Measurements from ENCODE around the gene RRP8. TPM values are rescaled to one million over a fixed set of nuclear protein-coding genes. Genes with fewer than 3 reads are reported as not detected.
A peak's percentile ranks its signal among the peaks of the same experiment; 100 is the strongest.

Gene RRP8
- total and polyA plus RNA-seq, 9 of the 15 experiments (the other 6 are each of a cell fraction or from before 2014, with no cell fraction given) = 5.7 to 47.3 (median 32.6) TPM

- peaks cover 14% of the 10 kb centered on the region for H3K9me3 ChIP-seq (replicated peaks; ENCODE audit: control insufficient read depth, insufficient read depth, low read depth, low read length)
- H3K9me1 ChIP-seq (ENCODE audit: control insufficient read depth, insufficient read depth, low read length) = no peaks in the 10 kb centered on the region
- no peak for DNase-seq (ENCODE audit: extremely low read depth in 1 of 4, low spot score in 3 of 4)
- intact Hi-C loops (cut with micrococcal nuclease) (no loop called here), in situ Hi-C loops (cut with MboI) (no loop called here)
- H4K20me1 ChIP-seq (replicated peaks; ENCODE audit: control insufficient read depth, insufficient read depth, low read length) = no peaks in the 10 kb centered on the region
- ChIA-PET CTCF (ENCODE audit: low intra/inter-chr PET ratio) (no interaction called here), POLR2A (interaction anchor here (1.2 kb wide), 1 partner anchor 10 kb away, joined by 4 read pairs; no protein-coding TSS in a partner anchor)
- H3K79me2 ChIP-seq (ENCODE audit: control insufficient read depth, insufficient read depth, low read length) = no peaks in the 10 kb centered on the region
- H3K36me3 ChIP-seq (ENCODE audit: control insufficient read depth, insufficient read depth, low read length) = no peaks in the 10 kb centered on the region
- no peak for FAIRE-seq
- peaks cover 0 to 5% of the 10 kb centered on the region in 2 experiments; a peak in 2 of 5 replicates for H3K4me1 ChIP-seq (replicated peaks in 1 of 2; ENCODE audit: control insufficient read depth in 2 of 2, insufficient read depth in 2 of 2, low read length in 2 of 2)
- no peak overlapping the region for H3K4me3 ChIP-seq
- no TSS peak for BruUV-seq (replicated peaks)
- WGBS (ENCODE audit: insufficient coverage, low coverage, missing lambda C conversion rate) = 83% methylated on average over 1 of the region's 1 CpG
- no peak overlapping the region for H3K4me2 ChIP-seq (ENCODE audit: insufficient read depth, low read length)
- no peak overlapping the region for H3K9ac ChIP-seq (ENCODE audit: insufficient read depth in 1 of 2, low read depth in 2 of 2, low read length in 2 of 2)
- no peaks in the 10 kb centered on the region for H3K27me3 ChIP-seq (ENCODE audit: control insufficient read depth in 2 of 2, insufficient read depth in 2 of 2, low read length in 2 of 2)
- H3K27ac ChIP-seq (ENCODE audit: extremely low read depth, low read depth, low read length) = no peak overlapping the region
- no peak overlapping the region for H2AFZ ChIP-seq (ENCODE audit: low read depth, low read length)
- ATAC-seq = no peak
- TF ChIP-seq TRIM24 (IDR thresholded peaks at IDR 0.05) = peak in 1 of 2 experiments; percentile 66; a peak in 2 of 4 replicates
- no peak for TF ChIP-seq TEAD4 (IDR thresholded peaks at IDR 0.05; ENCODE audit: low read length)
- no peak for TF ChIP-seq TEAD4 (CRISPR knock-in tag; IDR thresholded peaks at IDR 0.05; ENCODE audit: borderline replicate concordance)
- no peak for TF ChIP-seq ZHX1 (conservative IDR thresholded peaks at IDR 0.05; ENCODE audit: low read length)
- TF ChIP-seq ETV5 (CRISPR knock-in tag; IDR thresholded peaks at IDR 0.05; ENCODE audit: low read depth) = no peak
- peak; percentile 99 for TF ChIP-seq ZNF324 (CRISPR knock-in tag; IDR thresholded peaks at IDR 0.05)
- TF ChIP-seq PKNOX1 (IDR thresholded peaks at IDR 0.05) = peak; percentile 31; the same call in 1 of the 2 replicates
- TF ChIP-seq ZNF445 (CRISPR knock-in tag; IDR thresholded peaks at IDR 0.05; ENCODE audit: low read depth) = peak; percentile 90
- TF ChIP-seq ZNF695 (CRISPR knock-in tag; IDR thresholded peaks at IDR 0.05) = no peak
- TF ChIP-seq CBX3 (IDR thresholded peaks at IDR 0.05; ENCODE audit: borderline replicate concordance in 1 of 2, low read length in 2 of 2) = peak in 1 of 2 experiments; percentile 89; a peak in 2 of 3 replicates
- TF ChIP-seq STAT6 (CRISPR knock-in tag; IDR thresholded peaks at IDR 0.05) = no peak
- TF ChIP-seq FOXO4 (CRISPR knock-in tag; IDR thresholded peaks at IDR 0.05) = no peak
- no peak for TF ChIP-seq U2AF2 (optimal IDR thresholded peaks at IDR 0.05; ENCODE audit: low read depth, low read length)
- no peak for TF ChIP-seq ZNF165 (CRISPR knock-in tag; IDR thresholded peaks at IDR 0.05; ENCODE audit: borderline replicate concordance)
- no peak for TF ChIP-seq OTX1 (CRISPR knock-in tag; IDR thresholded peaks at IDR 0.05)
- TF ChIP-seq ZSCAN32 (CRISPR knock-in tag; IDR thresholded peaks at IDR 0.05) = no peak
- TF ChIP-seq ZNF668 (CRISPR knock-in tag; IDR thresholded peaks at IDR 0.05) = no peak
Observed at GRCh38 chr11:6583584-6583983, 19.8 kb downstream of the RRP8 start.

All from K562 (cell line).